GM19467 (cell line): ENCODE results near the gene ZNF778.
A peak's percentile ranks its signal among the peaks of the same experiment; 100 is the strongest.

Source experiments
- ATAC-seq: cut with Tn5 transposase; IDR thresholded peaks from one replicate; pipeline ENCODE4 v1.9.1; 2021; ENCODE audit warnings: mild to moderate bottlenecking, moderate library complexity; ENCODE audit not compliant: unreplicated experiment

ZNF778 gene

GRCh38 chr16:89217388-89218191 is at the start of gene ZNF778:
ZNF778 (plus strand) TSS chr16:89217703; CDS start chr16:89221128, 3,425 bp downstream.
- peak; percentile 85 for ATAC-seq

- ATAC-seq, result no peak
These were observed 48.9 kb upstream of the ZNF778 start for GRCh38 chr16:89168381-89169189.

- no peak for ATAC-seq
These were observed 47.7 kb upstream of the ZNF778 start for GRCh38 chr16:89169778-89170177.

GRCh38 chr16:89170346-89171215 is 46.9 kb upstream of the ZNF778 start:
- ATAC-seq, result peak; percentile 3

- peak; percentile 64 for ATAC-seq
These were observed 46.0 kb upstream of the ZNF778 start, which contains the start of gene CDH15 for GRCh38 chr16:89171216-89172170. CDH15 (plus strand) TSS chr16:89171748; CDS start chr16:89171832, 84 bp downstream.

- no peak for ATAC-seq
These were observed 45.4 kb upstream of the ZNF778 start for GRCh38 chr16:89172171-89172527.

GRCh38 chr16:89172528-89173173 is 44.9 kb upstream of the ZNF778 start:
- no peak for ATAC-seq

- no peak for ATAC-seq
These were observed 44.2 kb upstream of the ZNF778 start for GRCh38 chr16:89173174-89173921.

GRCh38 chr16:89174055-89174827 is 43.3 kb upstream of the ZNF778 start:
- no peak for ATAC-seq

- no peak for ATAC-seq
These were observed 42.6 kb upstream of the ZNF778 start for GRCh38 chr16:89174877-89175276.

GRCh38 chr16:89175280-89176146 is 42.0 kb upstream of the ZNF778 start:
- ATAC-seq, result no peak

- no peak for ATAC-seq
These were observed 41.3 kb upstream of the ZNF778 start for GRCh38 chr16:89176147-89176690.

- ATAC-seq, result no peak
These were observed 40.8 kb upstream of the ZNF778 start for GRCh38 chr16:89176717-89177116.

- ATAC-seq, result no peak
These were observed 40.0 kb upstream of the ZNF778 start for GRCh38 chr16:89177501-89177900.

GRCh38 chr16:89178453-89179147 is 38.9 kb upstream of the ZNF778 start:
- ATAC-seq, result no peak

- ATAC-seq, result no peak
These were observed 38.4 kb upstream of the ZNF778 start for GRCh38 chr16:89179148-89179484.
